Epithelial cell of esophagus (primary cell): ENCODE results near the gene ZNF778.
"Not testable (repeated sequence)": the region's sequence is repeated elsewhere in the genome, so short reads cannot be mapped to it uniquely, and the experiment has no call there.

ENCODE experiments used
- DNase-seq: peaks from one replicate; pipeline ENCODE4 v3.0.0; 2010; ENCODE audit warnings: low read depth
- H3K4me3 ChIP-seq: 2 replicates; pipeline ENCODE4 v1.5.1; 2011; ENCODE audit warnings: mild to moderate bottlenecking, low read length, control low read depth
- TF ChIP-seq, protein P1 (sequence below): IDR thresholded peaks from 2 replicates; pipeline ENCODE4 v1.5.1; 2011; ENCODE audit warnings: low read depth, mild to moderate bottlenecking, low read length, control low read depth, inconsistent platforms; ENCODE audit not compliant: insufficient read depth; ENCODE audit errors: missing control alignments

ZNF778 gene

DNA sequence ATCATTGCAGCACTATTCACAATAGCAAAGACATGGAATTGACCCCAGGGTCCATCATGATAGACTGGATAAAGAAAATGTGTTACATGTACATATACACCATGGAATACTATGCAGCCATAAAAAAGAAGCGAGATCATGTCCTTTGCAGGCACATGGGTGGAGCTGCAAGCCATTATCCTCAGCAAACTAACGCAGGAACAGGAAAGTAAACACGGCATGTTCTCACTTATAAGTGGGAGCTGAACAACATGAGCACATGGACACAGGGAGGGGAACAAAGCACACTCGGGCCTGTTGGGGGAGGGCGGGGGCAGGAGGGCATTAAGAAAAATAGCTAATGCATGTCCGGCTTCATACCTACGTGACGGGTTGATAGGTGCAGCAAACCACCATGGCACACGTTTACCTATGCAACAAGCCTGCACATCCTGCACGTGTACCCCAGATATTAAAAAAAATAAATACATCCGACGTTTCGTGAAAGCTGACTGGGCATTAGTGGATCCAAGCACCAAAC, 28.9 kb downstream of the ZNF778 start:
- TF ChIP-seq, protein P1, sequence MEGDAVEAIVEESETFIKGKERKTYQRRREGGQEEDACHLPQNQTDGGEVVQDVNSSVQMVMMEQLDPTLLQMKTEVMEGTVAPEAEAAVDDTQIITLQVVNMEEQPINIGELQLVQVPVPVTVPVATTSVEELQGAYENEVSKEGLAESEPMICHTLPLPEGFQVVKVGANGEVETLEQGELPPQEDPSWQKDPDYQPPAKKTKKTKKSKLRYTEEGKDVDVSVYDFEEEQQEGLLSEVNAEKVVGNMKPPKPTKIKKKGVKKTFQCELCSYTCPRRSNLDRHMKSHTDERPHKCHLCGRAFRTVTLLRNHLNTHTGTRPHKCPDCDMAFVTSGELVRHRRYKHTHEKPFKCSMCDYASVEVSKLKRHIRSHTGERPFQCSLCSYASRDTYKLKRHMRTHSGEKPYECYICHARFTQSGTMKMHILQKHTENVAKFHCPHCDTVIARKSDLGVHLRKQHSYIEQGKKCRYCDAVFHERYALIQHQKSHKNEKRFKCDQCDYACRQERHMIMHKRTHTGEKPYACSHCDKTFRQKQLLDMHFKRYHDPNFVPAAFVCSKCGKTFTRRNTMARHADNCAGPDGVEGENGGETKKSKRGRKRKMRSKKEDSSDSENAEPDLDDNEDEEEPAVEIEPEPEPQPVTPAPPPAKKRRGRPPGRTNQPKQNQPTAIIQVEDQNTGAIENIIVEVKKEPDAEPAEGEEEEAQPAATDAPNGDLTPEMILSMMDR = peak; percentile 31
- DNase-seq = no peak
- H3K4me3 ChIP-seq = peak overlapping the region; percentile 40

DNA sequence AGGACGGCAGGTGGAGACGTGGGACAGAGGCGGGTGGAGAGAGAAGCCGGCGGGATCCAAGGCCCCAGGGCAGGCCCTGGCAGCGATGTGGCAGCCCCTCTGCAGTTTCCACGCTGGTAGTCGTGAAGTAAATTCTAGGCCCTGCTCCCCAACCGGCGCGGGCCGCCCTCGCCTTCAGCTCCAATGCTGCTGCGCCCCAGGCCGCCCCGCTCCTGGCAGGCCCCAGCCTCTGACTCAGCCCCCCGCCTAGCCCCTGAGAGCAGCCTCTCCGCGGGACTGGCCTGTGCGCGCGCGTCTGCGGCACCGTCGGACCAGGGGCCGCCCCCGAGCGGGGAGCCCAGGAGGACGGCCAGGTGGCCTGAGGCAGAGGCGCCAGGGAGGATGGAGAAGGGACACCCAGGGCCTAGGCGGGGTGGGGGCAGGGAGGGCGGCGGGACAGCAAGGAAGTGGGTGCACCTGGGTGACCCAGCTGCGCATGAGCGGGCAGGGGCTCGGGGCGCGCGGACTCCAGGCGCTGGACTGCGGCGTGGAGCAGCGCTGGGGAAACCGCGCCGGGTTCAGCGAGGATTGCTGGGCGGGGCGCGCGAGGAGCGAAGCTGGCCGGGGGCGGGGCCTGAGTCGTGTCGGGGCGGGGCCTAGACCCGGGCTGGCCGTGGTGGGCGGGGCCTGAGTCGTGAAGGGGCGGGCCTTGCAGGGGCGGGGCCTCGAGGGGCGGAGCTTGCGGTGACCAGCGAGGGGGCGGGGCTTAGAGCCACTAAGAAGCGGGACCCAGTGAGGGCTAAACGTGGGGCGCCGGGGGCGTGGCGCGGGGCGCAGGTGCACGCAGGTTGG, 29.6 kb downstream of the ZNF778 start:
- peak overlapping the region; percentile 40 for H3K4me3 ChIP-seq
- peak; percentile 88 for DNase-seq
- TF ChIP-seq, protein P1 = no peak

DNA sequence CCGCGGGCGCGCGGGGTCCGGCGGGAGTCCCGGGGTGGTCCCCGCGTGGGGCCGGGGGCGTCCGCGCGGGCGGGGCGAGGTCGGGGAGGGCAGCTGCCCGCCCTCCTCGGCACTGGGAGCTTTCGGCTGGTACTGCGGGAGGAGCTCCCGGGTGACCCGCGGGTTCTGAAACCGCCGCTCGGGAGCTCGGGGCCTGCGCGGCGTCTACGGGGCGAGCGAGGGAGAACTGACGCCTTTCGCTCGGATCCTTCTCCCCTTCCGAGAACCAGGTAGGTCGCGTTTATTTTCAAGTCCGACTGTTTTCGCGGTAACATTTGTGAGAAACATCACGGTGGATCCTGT, 30.2 kb downstream of the ZNF778 start:
- H3K4me3 ChIP-seq = peak overlapping the region; percentile 35
- DNase-seq = not testable (repeated sequence)

DNA sequence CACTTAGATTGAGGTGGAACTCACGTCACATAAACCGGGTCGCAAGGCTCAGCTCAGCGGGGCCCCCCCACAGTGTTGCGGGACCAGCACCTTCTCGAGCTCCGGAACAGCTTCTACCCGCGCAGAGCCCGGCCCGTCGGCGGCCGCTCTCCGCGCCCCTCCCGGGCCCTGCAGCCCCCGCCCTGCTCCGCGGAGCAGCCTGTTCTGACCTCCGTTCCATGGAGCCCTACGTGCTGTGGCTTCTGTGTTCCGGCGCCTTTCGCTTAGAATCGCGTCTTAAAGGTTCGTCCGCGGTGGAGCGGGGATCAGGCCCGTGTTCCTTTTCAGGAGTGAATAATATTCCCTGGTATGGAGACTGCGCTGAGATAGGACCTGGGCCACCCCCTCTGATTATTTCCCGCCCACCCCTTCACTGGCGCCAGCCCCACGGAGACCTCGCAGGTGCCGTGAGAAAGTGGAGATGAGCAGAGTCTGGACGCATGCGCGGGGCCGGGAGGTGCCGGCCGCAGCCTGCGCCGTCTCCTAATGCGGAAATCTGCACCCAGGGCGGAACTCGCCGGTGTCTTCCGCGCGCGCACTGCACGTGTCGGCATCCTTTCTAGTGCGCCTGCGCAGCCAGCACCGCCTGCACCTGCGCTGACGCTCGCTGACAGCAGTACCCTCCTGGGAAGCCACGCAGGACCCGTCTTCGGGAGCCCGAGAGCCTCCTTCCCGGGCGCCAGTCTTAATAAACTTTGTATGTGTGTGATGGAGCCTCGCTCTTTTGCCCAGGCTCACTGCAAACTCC, 30.9 kb downstream of the ZNF778 start:
- TF ChIP-seq, protein P1 = no peak
- no peak for DNase-seq
- peak overlapping the region; percentile 35 for H3K4me3 ChIP-seq

DNA sequence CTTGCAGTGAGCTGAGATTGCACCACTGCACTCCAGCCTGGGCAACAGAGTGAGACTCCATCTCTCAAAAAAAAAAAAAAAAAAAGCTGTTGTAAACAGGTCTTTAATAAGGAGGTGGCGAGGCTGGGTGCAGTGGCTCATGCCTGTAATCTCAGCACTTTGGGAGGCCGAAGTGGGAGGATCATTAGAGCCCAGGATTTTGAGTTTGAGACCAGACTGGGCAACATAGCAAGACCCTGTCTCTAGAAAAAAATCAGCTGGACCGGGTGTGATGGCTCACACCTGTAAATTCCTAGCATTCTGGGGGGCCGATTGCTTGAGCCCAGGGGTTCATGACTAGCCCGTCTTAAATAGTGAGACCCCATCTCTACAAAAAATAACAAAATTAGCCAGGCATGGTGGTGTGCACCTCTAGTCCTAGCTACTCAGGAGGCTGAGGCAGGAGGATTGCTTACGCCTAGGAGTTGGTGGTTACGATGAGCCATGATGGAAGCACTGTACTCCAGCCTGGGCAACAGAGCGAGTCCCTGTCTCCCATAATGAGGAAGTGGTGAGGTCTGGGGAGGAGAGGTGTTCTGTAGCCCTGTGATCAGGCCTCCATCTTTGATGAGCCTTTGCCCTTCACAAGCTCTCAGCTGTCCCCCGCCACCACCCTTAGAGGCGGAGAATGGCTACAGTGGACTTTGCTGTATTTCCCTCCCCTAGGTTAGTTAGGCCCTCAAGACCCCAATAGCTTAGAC, 36.2 kb downstream of the ZNF778 start:
- no peak overlapping the region for H3K4me3 ChIP-seq
- no peak for DNase-seq
- TF ChIP-seq, protein P1 = no peak

DNA sequence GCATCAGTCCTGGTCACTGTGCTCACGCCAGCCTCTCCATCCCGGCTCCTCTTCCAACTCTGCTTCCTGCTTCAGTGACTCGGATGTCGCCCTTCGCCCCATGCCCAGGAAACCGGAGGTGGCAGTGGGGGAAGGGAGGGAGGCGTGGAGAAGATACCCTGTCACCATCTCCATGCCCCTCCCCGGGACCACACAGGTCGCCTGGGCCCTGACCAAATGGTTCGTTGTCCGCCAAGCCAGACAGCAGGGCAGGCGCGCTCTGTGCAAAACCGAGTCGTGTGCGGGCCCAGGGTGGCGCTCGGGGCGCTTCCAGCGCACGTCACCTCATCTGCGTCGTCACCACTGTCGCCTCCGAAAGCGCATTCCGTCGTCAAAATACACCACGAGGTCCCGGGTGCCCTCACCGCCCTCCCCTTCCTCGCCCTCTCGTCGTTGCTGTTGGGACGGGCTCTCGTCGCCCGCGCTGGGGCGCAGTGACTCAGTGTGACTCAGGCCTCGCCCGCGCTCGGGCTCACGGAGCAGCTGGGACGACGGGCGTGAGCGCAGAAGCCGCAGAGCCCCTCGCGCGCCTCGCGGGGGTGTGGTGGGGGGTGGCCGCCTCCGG, 39.2 kb downstream of the ZNF778 start:
- peak overlapping the region; percentile 11 for H3K4me3 ChIP-seq
- TF ChIP-seq, protein P1 = no peak
- DNase-seq = peak; percentile 69

DNA sequence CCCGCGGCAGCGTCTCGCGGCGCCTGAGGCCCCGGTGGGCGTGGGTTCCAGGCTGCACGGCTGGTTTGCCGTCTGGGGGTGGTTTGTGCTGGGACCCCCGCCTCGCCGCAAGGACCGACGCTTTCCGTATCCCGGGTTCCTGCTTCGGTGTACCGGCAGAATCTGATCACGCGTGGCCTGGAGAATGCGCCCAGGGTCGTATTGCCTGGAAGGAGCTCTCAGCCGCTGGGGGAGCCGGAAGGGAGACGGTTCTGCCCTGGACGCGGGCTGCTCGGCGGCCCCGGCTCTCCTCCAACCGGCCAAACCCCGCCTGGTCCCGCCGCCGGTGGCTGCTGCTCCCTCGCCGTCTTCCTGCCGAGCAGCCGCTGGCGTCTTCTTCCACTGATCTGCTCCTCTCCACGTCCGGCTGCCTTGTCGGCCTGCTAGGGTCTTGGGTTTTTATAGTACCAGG, 39.8 kb downstream of the ZNF778 start:
- no peak for DNase-seq
- TF ChIP-seq, protein P1 = no peak
- peak overlapping the region; percentile 15 for H3K4me3 ChIP-seq
